ENCODE measurements around the gene KLHL2.

GRCh38 chr4:165359506-165359905 is 152.1 kb downstream of the KLHL2 start:
- TF ChIP-seq EZH2 (IDR thresholded peaks at IDR 0.05; ENCODE audit: borderline replicate concordance), result no peak
- TF ChIP-seq CTCF (IDR thresholded peaks at IDR 0.05; ENCODE audit: poor library complexity), result no peak
- TF ChIP-seq EZH2phosphoT487 (IDR thresholded peaks at IDR 0.05; ENCODE audit: low read depth, severe bottlenecking, unreplicated experiment), result no peak
